Liver (tissue), 9 donors: ENCODE data around the gene NUDT21. TPM values are rescaled to one million over a fixed set of nuclear protein-coding genes. Genes with fewer than 3 reads are reported as not detected.

Source experiments
- DNase-seq: peaks from one replicate; pipeline ENCODE4 v3.0.0-alpha.2; 2017; ENCODE audit warnings: low spot score
- H3K27ac ChIP-seq, 2 donors: one replicate each; pipeline ENCODE4 v1.7.0; 2013; ENCODE audit warnings: inconsistent platforms in 2 of 2, low read length in 2 of 2, control low read depth in 1 of 2, low read depth in 1 of 2, mild to moderate bottlenecking in 1 of 2
- H3K27me3 ChIP-seq, 4 donors: one replicate each; pipeline versions ENCODE4 v1.6.1 to v1.7.0; 2013; ENCODE audit warnings: low read length in 3 of 4, inconsistent platforms in 1 of 4, mild to moderate bottlenecking in 1 of 4, moderate library complexity in 1 of 4; ENCODE audit not compliant: control insufficient read depth in 4 of 4, insufficient read depth in 4 of 4
- H3K36me3 ChIP-seq, 4 donors: one replicate each; pipeline versions ENCODE4 v1.6.1 to v1.7.0; 2013; ENCODE audit warnings: low read length in 3 of 4, mild to moderate bottlenecking in 3 of 4, low read depth in 1 of 4, moderate library complexity in 1 of 4; ENCODE audit not compliant: control insufficient read depth in 4 of 4, insufficient read depth in 3 of 4
- H3K4me1 ChIP-seq, 4 donors: one replicate each; pipeline versions ENCODE4 v1.6.1 to v1.7.0; 2013; ENCODE audit warnings: low read length in 3 of 4, mild to moderate bottlenecking in 3 of 4, moderate library complexity in 1 of 4; ENCODE audit not compliant: control insufficient read depth in 4 of 4, insufficient read depth in 4 of 4
- H3K4me3 ChIP-seq, 3 donors: one replicate each; pipeline versions ENCODE4 v1.6.1 to v1.7.0; 2013; ENCODE audit warnings: low read length in 3 of 3, control low read depth in 1 of 3, low read depth in 1 of 3, mild to moderate bottlenecking in 1 of 3
- H3K9ac ChIP-seq, 2 donors: one replicate each; pipeline ENCODE4 v1.7.0; 2013; ENCODE audit warnings: low read length in 2 of 2, mild to moderate bottlenecking in 2 of 2, moderate library complexity in 2 of 2, control low read depth in 1 of 2, low read depth in 1 of 2
- H3K9me3 ChIP-seq, 4 donors: one replicate each; pipeline versions ENCODE4 v1.6.1 to v1.7.0; 2013; ENCODE audit warnings: low read length in 3 of 4; ENCODE audit not compliant: control insufficient read depth in 4 of 4
- CTCF ChIP-seq: fragments of 150-350 bp; IDR thresholded peaks from 2 replicates; pipeline ENCODE4 v1.5.1; 2017; ENCODE audit warnings: improper control_type of control experiment, low read depth, low read length; ENCODE audit not compliant: missing input control
- EGR1 ChIP-seq, 2 donors: IDR thresholded peaks; 2 replicates each; pipeline ENCODE4 v1.6.1; 2016 to 2018; ENCODE audit warnings: antibody characterized with exemption in 2 of 2, low read depth in 2 of 2
- FOXA1 ChIP-seq: IDR thresholded peaks from 2 replicates; pipeline ENCODE4 v1.6.1; 2016; ENCODE audit warnings: antibody characterized with exemption
- GABPA ChIP-seq, 2 donors: IDR thresholded peaks in 1 of 2; conservative IDR thresholded peaks in 1 of 2; 2 replicates each; pipeline ENCODE4 v1.6.1; 2016; ENCODE audit warnings: antibody characterized with exemption in 2 of 2, mild to moderate bottlenecking in 1 of 2, moderate library complexity in 1 of 2
- HNF4A ChIP-seq, 2 donors: conservative IDR thresholded peaks; 2 replicates each; pipeline ENCODE4 v1.6.1; 2016; ENCODE audit warnings: antibody characterized with exemption in 2 of 2, mild to moderate bottlenecking in 2 of 2
- HNF4G ChIP-seq: IDR thresholded peaks from 2 replicates; pipeline ENCODE4 v1.6.1; 2016; ENCODE audit warnings: antibody characterized with exemption
- NR2F2 ChIP-seq: IDR thresholded peaks from 2 replicates; pipeline ENCODE4 v1.6.1; 2016; ENCODE audit warnings: antibody characterized with exemption
- REST ChIP-seq: IDR thresholded peaks from 2 replicates; pipeline ENCODE4 v1.6.1; 2016; ENCODE audit warnings: antibody characterized with exemption, mild to moderate bottlenecking
- RXRA ChIP-seq, 2 donors: IDR thresholded peaks; 2 replicates each; pipeline ENCODE4 v1.6.1; 2017 to 2018; ENCODE audit warnings: antibody characterized with exemption in 2 of 2, mild to moderate bottlenecking in 1 of 2
- SP1 ChIP-seq: IDR thresholded peaks from 2 replicates; pipeline ENCODE4 v1.6.1; 2018; ENCODE audit warnings: antibody characterized with exemption, mild to moderate bottlenecking
- TAF1 ChIP-seq: conservative IDR thresholded peaks from 2 replicates; pipeline ENCODE4 v1.6.1; 2016; ENCODE audit warnings: antibody characterized with exemption, mild to moderate bottlenecking
- YY1 ChIP-seq: IDR thresholded peaks from 2 replicates; pipeline ENCODE4 v1.6.1; 2016; ENCODE audit warnings: antibody characterized with exemption, mild to moderate bottlenecking
- ZBTB33 ChIP-seq: IDR thresholded peaks from 2 replicates; pipeline ENCODE4 v1.6.1; 2016; ENCODE audit warnings: antibody characterized with exemption
- WGBS: extraction: QIAGEN DNeasy Blood & Tissue Kit; methylation state at CpG from one replicate; pipeline ENCODE4 v1.1.7; 2013; 5-methylcytosine and 5-hydroxymethylcytosine counted together
- polyA plus RNA-seq, 2 donors: library from polyadenylated mRNA; stranded (reverse) in 1 of 2; unstranded in 1 of 2; fragments of 200-250 nt in 1 of 2; fragments of >200 nt in 1 of 2; fragmentation: Nextera tagmentation in 1 of 2; extraction: Ambion mirVana in 1 of 2; gene quantifications; one replicate each; pipeline versions ENCODE4 v1.2.1 to v1.2.3, GENCODE V29; 2013 to 2015
- total RNA-seq, 2 donors: library from RNA; depleted of rRNA; stranded (reverse); fragments of >200 nt; gene quantifications; one replicate each; pipeline ENCODE4 v1.2.3, GENCODE V29; 2014
- TF ChIP-seq, protein P1 (sequence below): IDR thresholded peaks from 2 replicates; pipeline ENCODE4 v1.6.1; 2016; ENCODE audit warnings: antibody characterized with exemption
- donor health status: healthy.
- donor health status: healthy.
- donor health status: healthy.
- donor health status: healthy.
- donor health status: healthy.

The NUDT21 gene
- total and polyA plus RNA-seq, 4 donors, result 19.3 to 43.9 (median 27.2) TPM

DNA sequence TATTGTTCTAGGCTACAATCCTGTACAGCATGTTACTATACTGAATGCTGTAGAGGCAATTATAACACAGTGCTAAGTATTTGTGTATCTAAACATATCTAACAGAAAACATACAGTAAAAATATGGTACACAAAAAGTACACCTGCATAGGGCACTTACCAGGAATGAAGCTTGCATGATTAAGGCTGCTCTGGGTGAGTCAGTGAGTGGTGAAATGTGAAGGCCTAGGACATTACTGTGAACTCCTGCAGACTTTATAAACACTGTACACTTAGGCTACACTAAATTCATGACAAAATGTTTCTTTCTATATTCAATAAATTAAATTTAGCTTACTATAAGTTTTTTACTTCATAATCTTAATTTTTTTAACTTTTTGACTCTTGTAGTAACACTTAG lies 62.9 kb downstream of the NUDT21 start:
- H3K27ac ChIP-seq, result no peak overlapping the region

GRCh38 chr16:56387396-56387795 lies 63.7 kb downstream of the NUDT21 start:
- H3K9ac ChIP-seq, result no peak overlapping the region
- H3K4me1 ChIP-seq, result peaks cover 10 to 28% (median 26%) of the 10 kb centered on the region in 4 donors
- 96% methylated on average over 3 of the region's 3 CpGs for WGBS
- TF ChIP-seq HNF4G (no peak), CTCF (no peak), YY1 (no peak), SP1 (no peak), REST (no peak), GABPA (IDR thresholded peaks at IDR 0.05 in 1 of 2, conservative IDR thresholded peaks at IDR 0.05 in 1 of 2) (no peak), TAF1 (no peak), EGR1 (IDR thresholded peaks at IDR 0.05; ENCODE audit: low read depth in 2 of 2) (no peak), ZBTB33 (no peak), NR2F2 (no peak)
- TF ChIP-seq, protein P1, sequence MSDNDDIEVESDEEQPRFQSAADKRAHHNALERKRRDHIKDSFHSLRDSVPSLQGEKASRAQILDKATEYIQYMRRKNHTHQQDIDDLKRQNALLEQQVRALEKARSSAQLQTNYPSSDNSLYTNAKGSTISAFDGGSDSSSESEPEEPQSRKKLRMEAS, result no peak

More for the DNA sequence above, 62.9 kb downstream of the NUDT21 start:
- TF ChIP-seq ZBTB33 (no peak), EGR1 (IDR thresholded peaks at IDR 0.05; ENCODE audit: low read depth in 2 of 2) (no peak), HNF4G (no peak), HNF4A (conservative IDR thresholded peaks at IDR 0.05) (no peak), CTCF (no peak), RXRA (IDR thresholded peaks at IDR 0.05) (no peak), FOXA1 (no peak)
- TF ChIP-seq, protein P1, result no peak
- Histone ChIP-seq H3K9ac (no peak overlapping the region), H3K36me3 (peaks cover 6 to 37% (median 31%) of the 10 kb centered on the region in 4 donors), H3K27me3 (no peaks in the 10 kb centered on the region), H3K4me3 (no peak overlapping the region), H3K4me1 (peaks cover 10 to 21% (median 19%) of the 10 kb centered on the region in 4 donors), H3K9me3 (no peaks in the 10 kb centered on the region)
- DNase-seq, result no peak

More at GRCh38 chr16:56387396-56387795, 63.7 kb downstream of the NUDT21 start:
- no peaks in the 10 kb centered on the region for H3K27me3 ChIP-seq
- H3K9me3 ChIP-seq, result no peaks in the 10 kb centered on the region
- H3K4me3 ChIP-seq, result no peak overlapping the region
- peaks cover 6 to 40% (median 30%) of the 10 kb centered on the region in 4 donors for H3K36me3 ChIP-seq
- no peak for DNase-seq
- no peak overlapping the region for H3K27ac ChIP-seq
